Esophagus muscularis mucosa (tissue), 4 donors: ENCODE measurements around the gene NDC80. TPM values are rescaled to one million over a fixed set of nuclear protein-coding genes. Genes with fewer than 3 reads are reported as not detected.
A peak's percentile ranks its signal among the peaks of the same experiment; 100 is the strongest.

ENCODE experiments used
- DNase-seq: peaks from one replicate; pipeline ENCODE4 v3.0.0-alpha.2; 2017; ENCODE audit errors: extremely low spot score
- H3K27ac ChIP-seq, 4 donors: fragments of 200-600 bp; sonication (generic); replicated peaks in 1 of 4; 1 replicate in 3 of 4; 2 replicates in 1 of 4; pipeline ENCODE4 v1.5.1; 2016 to 2019; ENCODE audit warnings: mild to moderate bottlenecking in 1 of 4
- H3K27me3 ChIP-seq, 4 donors: fragments of 200-600 bp; sonication (generic); one replicate each; pipeline versions ENCODE4 v1.5.1 to v1.6.0; 2016 to 2019
- H3K36me3 ChIP-seq, 4 donors: fragments of 200-600 bp; sonication (generic); one replicate each; pipeline ENCODE4 v1.5.1; 2016 to 2019
- H3K4me1 ChIP-seq, 4 donors: fragments of 200-600 bp; sonication (generic); one replicate each; pipeline ENCODE4 v1.5.1; 2016 to 2019
- H3K4me3 ChIP-seq, 4 donors: fragments of 200-600 bp; sonication (generic); 1 replicate in 2 of 4; 2 replicates in 2 of 4; pipeline ENCODE4 v1.5.1; 2016 to 2019; ENCODE audit warnings: mild to moderate bottlenecking in 4 of 4, moderate library complexity in 1 of 4
- H3K9me3 ChIP-seq, 4 donors: fragments of 200-600 bp; sonication (generic); 1 replicate in 3 of 4; 2 replicates in 1 of 4; pipeline ENCODE4 v1.5.1; 2016 to 2019
- EP300 ChIP-seq: sonication (generic); formaldehyde crosslinking; IDR thresholded peaks from one replicate; pipeline ENCODE4 v1.6.1; 2017; ENCODE audit warnings: antibody characterized with exemption
- POLR2A ChIP-seq: fragments of 450-650 bp; IDR thresholded peaks from one replicate; pipeline ENCODE4 v1.6.1; 2017; ENCODE audit warnings: antibody characterized with exemption, moderate library complexity, mild to moderate bottlenecking, low read depth
- POLR2AphosphoS5 ChIP-seq, 2 donors: sonication (generic); formaldehyde crosslinking; IDR thresholded peaks; one replicate each; pipeline ENCODE4 v1.6.1; 2017; ENCODE audit warnings: antibody characterized with exemption in 2 of 2
- WGBS: methylation state at CpG from one replicate; pipeline ENCODE4 v1.1.5; 2018; 5-methylcytosine and 5-hydroxymethylcytosine counted together
- intact Hi-C: fragments of 100-400 bp; cut with DNase I; formaldehyde crosslinking; loops from one replicate; pipeline ENCODE4 v1.15.1; 2023
- total RNA-seq, 4 donors: library from RNA; depleted of rRNA; stranded (reverse); fragments of >200 nt; gene quantifications; one replicate each; pipeline versions ENCODE4 v1.1.0 to v1.2.1, GENCODE V29; 2016
- TF ChIP-seq, protein P1 (sequence below), 3 experiments: fragments of 200-600 bp in 2 of 3; fragments of 450-650 bp in 1 of 3; sonication (generic) in 2 of 3; IDR thresholded peaks; one replicate each; pipeline ENCODE4 v1.5.1; 2017 to 2019; ENCODE audit warnings: antibody characterized with exemption in 3 of 3, mild to moderate bottlenecking in 2 of 3, moderate library complexity in 1 of 3

NDC80 gene
- total RNA-seq, 4 donors from 2014 or later: 0.17 to 0.57 (median 0.42) TPM; not detected in 1

DNA sequence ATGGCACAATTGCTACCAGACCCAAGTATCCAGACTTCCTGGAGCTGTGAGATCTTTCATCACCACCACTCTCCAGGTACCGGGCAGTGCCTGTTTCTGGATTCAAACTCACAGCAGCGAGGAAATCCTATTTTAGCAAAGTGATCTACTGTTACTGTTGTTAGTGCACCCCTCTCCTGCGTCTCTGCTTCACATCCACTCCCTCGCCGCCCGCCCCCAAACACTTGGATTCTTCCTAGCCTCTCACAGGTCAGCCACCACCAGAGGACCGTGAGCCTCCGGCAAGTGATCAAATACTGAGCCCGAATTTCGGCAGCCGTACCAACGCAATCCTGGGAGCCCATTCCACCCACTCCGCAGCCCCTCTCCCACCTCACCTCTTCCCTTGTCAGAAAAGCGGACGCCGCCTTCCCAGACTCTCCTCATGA is 571 bp upstream of the NDC80 start:
- intact Hi-C loops: loop anchor here (5.0 kb wide), 1 partner anchor 87 kb away; the partner anchor contains the start of gene SMCHD1
- TF ChIP-seq, protein P1, sequence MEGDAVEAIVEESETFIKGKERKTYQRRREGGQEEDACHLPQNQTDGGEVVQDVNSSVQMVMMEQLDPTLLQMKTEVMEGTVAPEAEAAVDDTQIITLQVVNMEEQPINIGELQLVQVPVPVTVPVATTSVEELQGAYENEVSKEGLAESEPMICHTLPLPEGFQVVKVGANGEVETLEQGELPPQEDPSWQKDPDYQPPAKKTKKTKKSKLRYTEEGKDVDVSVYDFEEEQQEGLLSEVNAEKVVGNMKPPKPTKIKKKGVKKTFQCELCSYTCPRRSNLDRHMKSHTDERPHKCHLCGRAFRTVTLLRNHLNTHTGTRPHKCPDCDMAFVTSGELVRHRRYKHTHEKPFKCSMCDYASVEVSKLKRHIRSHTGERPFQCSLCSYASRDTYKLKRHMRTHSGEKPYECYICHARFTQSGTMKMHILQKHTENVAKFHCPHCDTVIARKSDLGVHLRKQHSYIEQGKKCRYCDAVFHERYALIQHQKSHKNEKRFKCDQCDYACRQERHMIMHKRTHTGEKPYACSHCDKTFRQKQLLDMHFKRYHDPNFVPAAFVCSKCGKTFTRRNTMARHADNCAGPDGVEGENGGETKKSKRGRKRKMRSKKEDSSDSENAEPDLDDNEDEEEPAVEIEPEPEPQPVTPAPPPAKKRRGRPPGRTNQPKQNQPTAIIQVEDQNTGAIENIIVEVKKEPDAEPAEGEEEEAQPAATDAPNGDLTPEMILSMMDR (IDR thresholded peaks at IDR 0.05): peak in 1 of 3 experiments; percentile 9
- TF ChIP-seq POLR2AphosphoS5 (IDR thresholded peaks at IDR 0.05): no peak
- Histone ChIP-seq H3K9me3 (no peaks in the 10 kb centered on the region), H3K36me3 (peaks cover 0 to 8% (median 0%) of the 10 kb centered on the region in 4 donors), H3K27me3 (peaks cover 0 to 7% (median 0%) of the 10 kb centered on the region in 4 donors), H3K4me1 (peaks cover 10 to 28% (median 25%) of the 10 kb centered on the region in 4 donors), H3K27ac (peak overlapping the region; percentile 87 to 96 (median 90)), H3K4me3 (peak overlapping the region; percentile 60 to 75 (median 69))
- WGBS: 0% methylated on average over 14 of the region's 16 CpGs
- peak; percentile 93 for DNase-seq

DNA sequence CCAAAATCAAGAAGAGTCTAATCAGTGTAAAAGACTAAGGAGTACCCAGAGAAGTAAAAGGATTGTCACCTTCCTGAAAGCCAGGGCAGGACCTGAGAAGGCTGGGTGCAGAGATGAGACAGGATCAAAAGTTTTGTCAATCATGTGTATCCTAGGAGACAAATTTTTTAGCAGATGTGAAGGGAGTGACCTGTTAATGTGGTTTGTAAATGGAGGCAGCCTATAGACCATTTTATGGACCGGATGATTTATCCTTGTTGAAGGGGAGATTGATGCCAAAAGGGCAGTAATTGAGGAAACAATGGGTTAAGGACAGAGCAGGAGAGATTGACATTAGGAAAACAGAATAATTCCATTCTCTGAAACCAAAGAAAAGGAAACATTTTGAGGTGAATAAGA is 813 bp downstream of the NDC80 start:
- peaks cover 0 to 7% (median 0%) of the 10 kb centered on the region in 4 donors for H3K27me3 ChIP-seq
- TF ChIP-seq EP300: no peak
- TF ChIP-seq, protein P1 (IDR thresholded peaks at IDR 0.05): no peak
- TF ChIP-seq POLR2AphosphoS5 (IDR thresholded peaks at IDR 0.05): no peak
- TF ChIP-seq POLR2A: no peak
- 7% methylated on average over 1 of the region's 1 CpG for WGBS
- H3K27ac ChIP-seq: no peak overlapping the region
- peaks cover 10 to 28% (median 25%) of the 10 kb centered on the region in 4 donors for H3K4me1 ChIP-seq
- H3K36me3 ChIP-seq: peaks cover 0 to under 1% (median 0%) of the 10 kb centered on the region in 4 donors
- intact Hi-C loops: loop anchor here (5.0 kb wide), 1 partner anchor 85 kb away; the partner anchor contains the start of gene SMCHD1
- no peak overlapping the region for H3K4me3 ChIP-seq
- no peaks in the 10 kb centered on the region for H3K9me3 ChIP-seq
- DNase-seq: no peak

DNA sequence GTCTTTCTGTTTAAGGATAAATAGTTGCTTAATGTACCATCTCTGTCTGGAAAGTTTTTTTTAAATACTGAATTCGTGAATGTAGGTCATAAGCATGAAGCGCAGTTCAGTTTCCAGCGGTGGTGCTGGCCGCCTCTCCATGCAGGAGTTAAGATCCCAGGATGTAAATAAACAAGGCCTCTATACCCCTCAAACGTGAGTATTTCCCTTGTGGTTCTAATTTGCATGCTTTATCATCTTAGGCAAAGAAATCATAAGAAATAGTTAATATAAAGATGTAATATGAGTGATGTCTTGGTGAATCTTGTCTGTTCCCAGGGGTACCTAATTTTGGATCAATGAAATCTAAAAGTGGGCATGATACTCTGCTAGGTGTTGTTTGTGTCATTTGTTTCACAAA is 1.5 kb downstream of the NDC80 start:
- Histone ChIP-seq H3K36me3 (no peaks in the 10 kb centered on the region), H3K4me1 (peaks cover 10 to 28% (median 25%) of the 10 kb centered on the region in 4 donors), H3K27me3 (peaks cover 0 to 7% (median 0%) of the 10 kb centered on the region in 4 donors), H3K4me3 (no peak overlapping the region), H3K9me3 (no peaks in the 10 kb centered on the region), H3K27ac (no peak overlapping the region)
- no peak for TF ChIP-seq POLR2A
- TF ChIP-seq POLR2AphosphoS5 (IDR thresholded peaks at IDR 0.05): no peak
- TF ChIP-seq, protein P1 (IDR thresholded peaks at IDR 0.05): no peak
- TF ChIP-seq EP300: no peak
- DNase-seq: no peak
- WGBS: 28% methylated on average over 5 of the region's 5 CpGs
- intact Hi-C loops: loop anchor here (5.0 kb wide), 1 partner anchor 84 kb away; the partner anchor contains the start of gene SMCHD1

DNA sequence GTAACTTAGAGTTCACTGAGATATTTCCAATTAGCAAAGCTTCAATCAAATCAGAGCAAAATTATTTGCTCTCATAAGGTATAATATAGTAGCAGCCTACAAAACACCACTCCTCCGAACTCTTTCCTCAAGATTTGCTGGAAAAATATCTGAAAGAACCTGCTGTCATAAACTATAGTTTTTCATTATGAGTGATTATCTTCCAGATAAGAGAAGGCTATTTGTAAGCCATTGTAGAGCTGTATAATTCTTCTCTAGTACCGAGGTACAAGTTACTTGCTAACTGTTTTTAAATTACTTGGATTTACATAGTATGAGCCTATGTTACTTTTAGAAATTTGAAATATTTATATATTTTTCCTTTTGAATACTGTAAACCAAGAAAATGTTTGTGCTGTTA is 2.1 kb downstream of the NDC80 start:
- 50% methylated on average over 2 of the region's 2 CpGs for WGBS

More for the DNA sequence above, 2.1 kb downstream of the NDC80 start:
- H3K27me3 ChIP-seq: peaks cover 0 to 7% (median 0%) of the 10 kb centered on the region in 4 donors
- no peak overlapping the region for H3K27ac ChIP-seq
- peaks cover 10 to 28% (median 25%) of the 10 kb centered on the region in 4 donors for H3K4me1 ChIP-seq
- no peaks in the 10 kb centered on the region for H3K9me3 ChIP-seq
- no peak overlapping the region for H3K4me3 ChIP-seq
- DNase-seq: no peak
- intact Hi-C loops: loop anchor here (5.0 kb wide), 1 partner anchor 84 kb away; the partner anchor contains the start of gene SMCHD1
- H3K36me3 ChIP-seq: no peaks in the 10 kb centered on the region
- TF ChIP-seq POLR2A (no peak), EP300 (no peak), POLR2AphosphoS5 (IDR thresholded peaks at IDR 0.05) (no peak)
- TF ChIP-seq, protein P1 (IDR thresholded peaks at IDR 0.05): no peak
